ENCODE results near the gene AHNAK.

DNA sequence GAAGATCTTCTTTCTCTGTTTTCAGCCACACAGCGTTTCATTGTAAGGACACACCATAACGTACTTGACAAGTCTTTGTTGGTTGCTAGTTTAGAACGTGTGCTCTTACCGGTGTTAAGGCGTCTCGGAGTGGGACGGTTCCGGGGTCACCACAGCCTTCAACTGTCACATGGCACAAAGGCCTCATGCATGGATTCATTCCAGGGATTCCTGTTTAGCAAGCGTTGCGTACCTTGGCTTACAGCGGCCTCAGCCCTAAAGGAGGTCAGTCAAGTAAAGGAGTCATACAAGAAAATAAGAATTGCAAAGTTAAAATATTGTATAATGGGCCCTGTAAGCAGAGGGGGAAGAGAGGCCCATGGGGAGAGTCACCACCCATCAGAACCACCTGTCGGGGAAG is 130.0 kb downstream of the AHNAK start:
- TF ChIP-seq CTCF (conservative IDR thresholded peaks at IDR 0.05; ENCODE audit: low read depth, low read length) (no peak), EZH2 (IDR thresholded peaks at IDR 0.05; ENCODE audit: borderline replicate concordance, low read depth, low read length, poor library complexity, severe bottlenecking) (no peak)

Measured in A673 (cell line).